Measurements from ENCODE around the gene MYPN. TPM values are rescaled to one million over a fixed set of nuclear protein-coding genes. Genes with fewer than 3 reads are reported as not detected.

The MYPN gene
- total RNA-seq, 3 donors from 2014 or later = 0.33 TPM; not detected in 2

DNA sequence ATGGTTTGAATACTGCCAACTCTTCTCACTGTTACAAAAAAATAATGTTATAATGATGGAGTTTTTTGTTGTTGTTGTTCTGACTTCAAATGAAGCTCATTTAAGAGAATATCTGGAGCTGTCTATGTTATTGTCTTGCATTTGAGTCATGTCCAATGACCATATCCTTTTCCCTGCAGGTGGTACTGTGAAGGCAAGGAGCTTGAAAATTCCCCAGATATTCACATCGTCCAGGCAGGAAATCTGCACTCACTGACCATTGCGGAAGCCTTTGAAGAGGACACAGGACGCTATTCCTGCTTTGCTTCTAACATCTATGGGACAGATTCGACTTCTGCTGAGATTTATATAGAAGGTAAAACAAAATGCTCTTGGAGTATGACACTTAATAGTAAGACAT is 33.5 kb downstream of the MYPN start:
- Histone ChIP-seq H3K27me3 (no peaks in the 10 kb centered on the region), H3K27ac (no peak overlapping the region), H3K4me3 (no peak overlapping the region), H3K4me1 (no peaks in the 10 kb centered on the region), H3K9me3 (no peaks in the 10 kb centered on the region), H3K36me3 (no peaks in the 10 kb centered on the region)
- TF ChIP-seq, protein P1, sequence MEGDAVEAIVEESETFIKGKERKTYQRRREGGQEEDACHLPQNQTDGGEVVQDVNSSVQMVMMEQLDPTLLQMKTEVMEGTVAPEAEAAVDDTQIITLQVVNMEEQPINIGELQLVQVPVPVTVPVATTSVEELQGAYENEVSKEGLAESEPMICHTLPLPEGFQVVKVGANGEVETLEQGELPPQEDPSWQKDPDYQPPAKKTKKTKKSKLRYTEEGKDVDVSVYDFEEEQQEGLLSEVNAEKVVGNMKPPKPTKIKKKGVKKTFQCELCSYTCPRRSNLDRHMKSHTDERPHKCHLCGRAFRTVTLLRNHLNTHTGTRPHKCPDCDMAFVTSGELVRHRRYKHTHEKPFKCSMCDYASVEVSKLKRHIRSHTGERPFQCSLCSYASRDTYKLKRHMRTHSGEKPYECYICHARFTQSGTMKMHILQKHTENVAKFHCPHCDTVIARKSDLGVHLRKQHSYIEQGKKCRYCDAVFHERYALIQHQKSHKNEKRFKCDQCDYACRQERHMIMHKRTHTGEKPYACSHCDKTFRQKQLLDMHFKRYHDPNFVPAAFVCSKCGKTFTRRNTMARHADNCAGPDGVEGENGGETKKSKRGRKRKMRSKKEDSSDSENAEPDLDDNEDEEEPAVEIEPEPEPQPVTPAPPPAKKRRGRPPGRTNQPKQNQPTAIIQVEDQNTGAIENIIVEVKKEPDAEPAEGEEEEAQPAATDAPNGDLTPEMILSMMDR (IDR thresholded peaks at IDR 0.05) = no peak
- TF ChIP-seq POLR2A (IDR thresholded peaks at IDR 0.05) (no peak), POLR2AphosphoS5 (IDR thresholded peaks at IDR 0.05) (no peak)
- intact Hi-C loops (cut with DNase I; ENCODE audit: low total_unique reads) = no loop called here
- DNase-seq (ENCODE audit: low spot score in 2 of 2) = no peak

DNA sequence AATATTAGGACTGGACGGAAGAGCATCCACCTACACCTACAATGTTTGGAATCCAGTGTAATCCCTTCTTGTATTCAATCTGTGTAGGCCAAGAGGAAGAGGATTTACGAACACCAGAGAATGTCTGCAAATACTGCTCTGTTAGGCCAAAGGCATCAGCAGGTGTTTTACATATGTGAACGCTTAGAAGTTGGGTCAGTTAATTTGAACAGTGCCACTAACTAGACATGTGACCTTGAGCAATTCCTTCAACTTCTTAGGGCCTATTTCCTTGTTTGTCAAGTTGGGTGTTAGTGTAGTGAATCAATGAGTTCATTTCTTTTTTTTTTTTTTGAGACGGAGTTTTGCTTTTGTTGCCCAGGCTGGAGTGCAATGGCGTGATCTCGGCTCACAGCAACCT is 35.4 kb downstream of the MYPN start:
- Histone ChIP-seq H3K27ac (no peak overlapping the region), H3K4me1 (no peaks in the 10 kb centered on the region), H3K9me3 (no peaks in the 10 kb centered on the region), H3K36me3 (no peaks in the 10 kb centered on the region), H3K4me3 (no peak overlapping the region), H3K27me3 (no peaks in the 10 kb centered on the region)
- no peak for DNase-seq (ENCODE audit: low spot score in 2 of 2)
- intact Hi-C loops (cut with DNase I; ENCODE audit: low total_unique reads) = no loop called here
- no peak for TF ChIP-seq POLR2A (IDR thresholded peaks at IDR 0.05)
- TF ChIP-seq POLR2AphosphoS5 (IDR thresholded peaks at IDR 0.05) = no peak
- TF ChIP-seq, protein P1 (IDR thresholded peaks at IDR 0.05) = no peak

DNA sequence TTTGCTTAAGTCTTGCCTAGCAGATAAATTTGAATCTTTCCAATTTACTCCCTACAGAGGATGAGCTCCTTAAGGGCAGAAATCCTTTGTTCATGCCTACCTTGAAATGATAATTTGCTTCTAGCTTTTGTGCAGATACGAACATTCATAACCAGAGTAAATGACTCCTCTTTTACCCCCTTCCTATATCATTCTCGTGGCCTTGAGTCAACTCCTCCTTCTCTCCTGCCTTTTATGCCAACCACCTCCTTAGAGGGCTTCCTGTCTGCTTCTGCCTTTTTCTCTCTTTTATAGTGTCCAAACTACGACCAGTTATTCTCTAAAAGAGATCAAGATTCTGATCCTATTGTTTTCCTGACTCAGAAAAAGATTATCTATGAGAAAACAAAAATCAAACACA is 36.4 kb downstream of the MYPN start:
- no peak overlapping the region for H3K27ac ChIP-seq
- TF ChIP-seq, protein P1 (IDR thresholded peaks at IDR 0.05) = no peak
- TF ChIP-seq POLR2A (IDR thresholded peaks at IDR 0.05) (no peak), POLR2AphosphoS5 (IDR thresholded peaks at IDR 0.05) (no peak)
- intact Hi-C loops (cut with DNase I; ENCODE audit: low total_unique reads) = no loop called here

DNA sequence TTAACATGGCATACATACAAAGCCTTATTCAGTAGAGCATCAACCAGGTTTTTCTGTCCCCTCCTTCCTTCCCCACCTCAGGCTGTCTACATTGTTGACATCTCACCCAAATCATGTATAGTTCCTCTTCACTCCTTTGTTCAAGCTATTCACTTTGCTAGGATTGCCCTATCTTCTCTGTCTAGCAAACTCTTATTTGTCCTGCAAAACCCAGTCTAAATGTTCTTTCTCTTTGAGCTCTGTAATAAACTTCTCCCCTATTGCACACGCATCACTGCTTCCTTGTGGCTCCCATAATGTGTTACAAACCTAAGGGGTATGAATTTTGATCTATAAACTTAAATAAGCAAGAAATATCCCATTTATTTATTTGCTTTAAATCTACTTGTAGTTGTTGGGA is 36.8 kb downstream of the MYPN start:
- H3K4me1 ChIP-seq = no peaks in the 10 kb centered on the region
- intact Hi-C loops (cut with DNase I; ENCODE audit: low total_unique reads) = no loop called here
- no peaks in the 10 kb centered on the region for H3K27me3 ChIP-seq
- H3K36me3 ChIP-seq = no peaks in the 10 kb centered on the region
- no peak overlapping the region for H3K27ac ChIP-seq
- no peak overlapping the region for H3K4me3 ChIP-seq
- no peaks in the 10 kb centered on the region for H3K9me3 ChIP-seq
- TF ChIP-seq, protein P1 (IDR thresholded peaks at IDR 0.05) = no peak
- TF ChIP-seq POLR2A (IDR thresholded peaks at IDR 0.05) (no peak), POLR2AphosphoS5 (IDR thresholded peaks at IDR 0.05) (no peak)
- DNase-seq (ENCODE audit: low spot score in 2 of 2) = no peak

More for the DNA sequence above, 36.4 kb downstream of the MYPN start:
- DNase-seq (ENCODE audit: low spot score in 2 of 2) = no peak
- no peaks in the 10 kb centered on the region for H3K4me1 ChIP-seq
- H3K27me3 ChIP-seq = no peaks in the 10 kb centered on the region
- no peaks in the 10 kb centered on the region for H3K9me3 ChIP-seq
- H3K36me3 ChIP-seq = no peaks in the 10 kb centered on the region
- H3K4me3 ChIP-seq = no peak overlapping the region

DNA sequence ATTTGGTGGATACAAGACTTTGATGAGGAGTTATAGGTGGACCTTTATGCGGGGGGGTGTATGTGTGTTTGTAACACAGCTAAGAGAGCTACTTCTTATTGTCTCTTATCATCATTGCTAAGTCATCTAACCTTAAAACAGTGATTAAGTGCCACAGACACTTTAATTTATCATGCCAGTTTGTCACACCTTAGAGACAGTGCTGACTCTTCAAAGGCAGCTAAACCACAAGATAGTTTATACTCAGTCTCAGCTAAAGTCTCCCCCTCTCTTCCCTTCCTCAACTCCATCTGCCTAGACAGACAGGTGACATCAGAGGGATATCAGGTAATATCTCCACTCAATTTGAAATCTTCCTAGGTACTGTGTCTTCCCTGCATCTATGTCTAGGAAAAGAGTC is 42.2 kb downstream of the MYPN start:
- intact Hi-C loops (cut with DNase I; ENCODE audit: low total_unique reads) = loop anchor here (10.0 kb wide), 1 partner anchor 77 kb away; the partner anchor contains the start of gene HERC4

More for the DNA sequence above, 42.2 kb downstream of the MYPN start:
- Histone ChIP-seq H3K4me3 (no peak overlapping the region), H3K4me1 (no peaks in the 10 kb centered on the region), H3K27me3 (no peaks in the 10 kb centered on the region), H3K36me3 (no peaks in the 10 kb centered on the region), H3K27ac (no peak overlapping the region), H3K9me3 (no peaks in the 10 kb centered on the region)
- DNase-seq (ENCODE audit: low spot score in 2 of 2) = no peak
- no peak for TF ChIP-seq POLR2A (IDR thresholded peaks at IDR 0.05)
- TF ChIP-seq, protein P1 (IDR thresholded peaks at IDR 0.05) = no peak
- no peak for TF ChIP-seq POLR2AphosphoS5 (IDR thresholded peaks at IDR 0.05)
